LNCaP clone FGC (cell line): ENCODE measurements around the gene DNAJB6.

ENCODE experiments used
- DNase-seq: peaks from one replicate; pipeline ENCODE4 v3.0.0-alpha.2; 2011; ENCODE audit warnings: low read depth
- H3K4me3 ChIP-seq: 2 replicates; pipeline ENCODE4 v1.5.1; 2011; ENCODE audit warnings: mild to moderate bottlenecking, low read depth, low read length, control low read depth
- TF ChIP-seq, protein P1 (sequence below): IDR thresholded peaks from 2 replicates; pipeline ENCODE4 v1.5.1; 2012; ENCODE audit warnings: mild to moderate bottlenecking; ENCODE audit not compliant: control insufficient read depth, insufficient read depth; ENCODE audit errors: extremely low read depth

Gene DNAJB6

GRCh38 chr7:157410831-157411556 is 74.2 kb downstream of the DNAJB6 start:
- no peak overlapping the region for H3K4me3 ChIP-seq
- TF ChIP-seq, protein P1, sequence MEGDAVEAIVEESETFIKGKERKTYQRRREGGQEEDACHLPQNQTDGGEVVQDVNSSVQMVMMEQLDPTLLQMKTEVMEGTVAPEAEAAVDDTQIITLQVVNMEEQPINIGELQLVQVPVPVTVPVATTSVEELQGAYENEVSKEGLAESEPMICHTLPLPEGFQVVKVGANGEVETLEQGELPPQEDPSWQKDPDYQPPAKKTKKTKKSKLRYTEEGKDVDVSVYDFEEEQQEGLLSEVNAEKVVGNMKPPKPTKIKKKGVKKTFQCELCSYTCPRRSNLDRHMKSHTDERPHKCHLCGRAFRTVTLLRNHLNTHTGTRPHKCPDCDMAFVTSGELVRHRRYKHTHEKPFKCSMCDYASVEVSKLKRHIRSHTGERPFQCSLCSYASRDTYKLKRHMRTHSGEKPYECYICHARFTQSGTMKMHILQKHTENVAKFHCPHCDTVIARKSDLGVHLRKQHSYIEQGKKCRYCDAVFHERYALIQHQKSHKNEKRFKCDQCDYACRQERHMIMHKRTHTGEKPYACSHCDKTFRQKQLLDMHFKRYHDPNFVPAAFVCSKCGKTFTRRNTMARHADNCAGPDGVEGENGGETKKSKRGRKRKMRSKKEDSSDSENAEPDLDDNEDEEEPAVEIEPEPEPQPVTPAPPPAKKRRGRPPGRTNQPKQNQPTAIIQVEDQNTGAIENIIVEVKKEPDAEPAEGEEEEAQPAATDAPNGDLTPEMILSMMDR = no peak

GRCh38 chr7:157411580-157411979 is 74.8 kb downstream of the DNAJB6 start:
- no peak for DNase-seq
- H3K4me3 ChIP-seq = no peak overlapping the region
- TF ChIP-seq, protein P1 = no peak

More at GRCh38 chr7:157410831-157411556, 74.2 kb downstream of the DNAJB6 start:
- no peak for DNase-seq

GRCh38 chr7:157412021-157412443 is 75.2 kb downstream of the DNAJB6 start:
- TF ChIP-seq, protein P1 = no peak
- no peak overlapping the region for H3K4me3 ChIP-seq
- no peak for DNase-seq

GRCh38 chr7:157412491-157413180 is 75.8 kb downstream of the DNAJB6 start:
- H3K4me3 ChIP-seq = no peak overlapping the region
- no peak for DNase-seq
- TF ChIP-seq, protein P1 = no peak

DNA sequence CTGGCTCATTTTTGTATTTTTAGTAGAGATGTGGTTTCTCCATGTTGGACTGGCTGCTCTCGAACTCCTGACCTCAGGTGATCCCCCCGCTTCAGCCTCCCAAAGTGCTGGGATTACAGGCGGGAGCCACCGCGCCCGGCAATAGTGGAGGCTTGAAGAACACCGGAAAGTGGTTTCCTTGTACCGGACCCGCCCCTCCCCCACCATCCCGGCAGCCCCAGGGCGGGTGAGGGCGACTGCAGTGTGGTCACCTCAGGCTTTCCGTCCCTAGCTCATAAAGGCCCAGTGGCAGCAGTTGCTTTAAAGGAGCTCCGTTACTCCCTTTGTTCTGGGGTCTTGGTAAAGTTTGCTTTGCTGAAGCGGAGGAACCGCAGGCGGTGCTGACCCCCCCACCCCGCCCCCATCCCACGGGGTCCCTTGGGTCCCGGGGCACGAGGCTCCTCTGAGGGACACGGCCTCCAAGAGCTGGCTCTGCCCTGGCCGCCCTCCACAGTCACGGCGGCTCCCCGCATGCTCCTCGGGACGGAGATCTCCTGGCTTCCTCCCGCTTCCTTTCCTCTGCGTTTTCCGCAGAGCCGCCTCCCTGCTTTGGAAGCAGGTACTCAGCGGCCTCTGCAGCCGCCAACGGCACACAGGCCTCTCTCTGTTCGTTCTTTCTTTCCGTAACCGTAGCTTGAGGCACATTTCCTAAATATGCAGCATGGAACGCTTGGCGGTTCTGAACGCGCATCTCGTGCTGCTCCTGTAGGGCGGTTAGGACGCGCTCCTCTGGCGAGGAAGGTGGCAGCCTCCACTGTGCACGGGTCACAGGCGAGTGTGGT is 77.3 kb downstream of the DNAJB6 start:
- H3K4me3 ChIP-seq = no peak overlapping the region
- TF ChIP-seq, protein P1 = no peak
- DNase-seq = no peak

GRCh38 chr7:157414702-157415096 is 77.9 kb downstream of the DNAJB6 start:
- no peak for DNase-seq
- no peak overlapping the region for H3K4me3 ChIP-seq
- TF ChIP-seq, protein P1 = no peak
